ENCODE data around the gene SRP54. TPM values are rescaled to one million over a fixed set of nuclear protein-coding genes. Genes with fewer than 3 reads are reported as not detected.

Gene SRP54
- total and polyA plus RNA-seq, 2 of the 13 experiments (the other 11 are each of a cell fraction or from before 2014, with no cell fraction given) = 42.2 to 207 TPM

- peak; percentile 99 for TF ChIP-seq TFAP4 (IDR thresholded peaks at IDR 0.05; ENCODE audit: borderline replicate concordance, low read depth)
- peak; percentile 72 for TF ChIP-seq PPARG (CRISPR knock-in tag; conservative IDR thresholded peaks at IDR 0.05)
- peak; percentile 90; the same call in 1 of the 2 replicates for TF ChIP-seq ZNF513 (CRISPR knock-in tag; conservative IDR thresholded peaks at IDR 0.05)
- peak; percentile 79 for TF ChIP-seq TFDP2 (CRISPR knock-in tag; IDR thresholded peaks at IDR 0.05)
- TF ChIP-seq STAG1 (CRISPR knock-in tag; IDR thresholded peaks at IDR 0.05) = peak; percentile 40; the same call in 1 of the 2 replicates
- no peak for TF ChIP-seq ZNF878 (CRISPR knock-in tag; IDR thresholded peaks at IDR 0.05)
- TF ChIP-seq ZNF639 (CRISPR knock-in tag; conservative IDR thresholded peaks at IDR 0.05) = peak; percentile 95
- peak; percentile 92 for TF ChIP-seq ZHX2 (IDR thresholded peaks at IDR 0.05; ENCODE audit: low read depth)
- TF ChIP-seq ZHX2 (CRISPR knock-in tag; IDR thresholded peaks at IDR 0.05; ENCODE audit: borderline replicate concordance) = peak; percentile 97
- TF ChIP-seq CENPT (CRISPR knock-in tag; IDR thresholded peaks at IDR 0.05; ENCODE audit: low read depth) = peak; percentile 92; the same call in 1 of the 2 replicates
- peak; percentile 85 for TF ChIP-seq XRCC5 (optimal IDR thresholded peaks at IDR 0.05; ENCODE audit: low read length)
- peak; percentile 86 for TF ChIP-seq TCF7 (IDR thresholded peaks at IDR 0.05; ENCODE audit: low read depth)
- peak; percentile 53 for TF ChIP-seq RFX3 (CRISPR knock-in tag; IDR thresholded peaks at IDR 0.05)
- peak; percentile 98; the same call in 1 of the 2 replicates for TF ChIP-seq SP140L (CRISPR knock-in tag; IDR thresholded peaks at IDR 0.05; ENCODE audit: borderline replicate concordance)
- TF ChIP-seq ZNF761 (CRISPR knock-in tag; conservative IDR thresholded peaks at IDR 0.05) = peak; percentile 98
- TF ChIP-seq NFE2L2 (IDR thresholded peaks at IDR 0.05; ENCODE audit: low read length) = no peak
- TF ChIP-seq REXO4 (CRISPR knock-in tag; IDR thresholded peaks at IDR 0.05; ENCODE audit: borderline replicate concordance) = 0 out of 2 replicates have a peak, but pooled peaks have one; percentile 51
- TF ChIP-seq ATF3 (CRISPR knock-in tag; IDR thresholded peaks at IDR 0.05) = peak; percentile 59
Observed at GRCh38 chr14:34982421-34983147, at the start of gene SRP54 (continued).
